ENCODE results near the gene CAMSAP2.

The CAMSAP2 gene

DNA sequence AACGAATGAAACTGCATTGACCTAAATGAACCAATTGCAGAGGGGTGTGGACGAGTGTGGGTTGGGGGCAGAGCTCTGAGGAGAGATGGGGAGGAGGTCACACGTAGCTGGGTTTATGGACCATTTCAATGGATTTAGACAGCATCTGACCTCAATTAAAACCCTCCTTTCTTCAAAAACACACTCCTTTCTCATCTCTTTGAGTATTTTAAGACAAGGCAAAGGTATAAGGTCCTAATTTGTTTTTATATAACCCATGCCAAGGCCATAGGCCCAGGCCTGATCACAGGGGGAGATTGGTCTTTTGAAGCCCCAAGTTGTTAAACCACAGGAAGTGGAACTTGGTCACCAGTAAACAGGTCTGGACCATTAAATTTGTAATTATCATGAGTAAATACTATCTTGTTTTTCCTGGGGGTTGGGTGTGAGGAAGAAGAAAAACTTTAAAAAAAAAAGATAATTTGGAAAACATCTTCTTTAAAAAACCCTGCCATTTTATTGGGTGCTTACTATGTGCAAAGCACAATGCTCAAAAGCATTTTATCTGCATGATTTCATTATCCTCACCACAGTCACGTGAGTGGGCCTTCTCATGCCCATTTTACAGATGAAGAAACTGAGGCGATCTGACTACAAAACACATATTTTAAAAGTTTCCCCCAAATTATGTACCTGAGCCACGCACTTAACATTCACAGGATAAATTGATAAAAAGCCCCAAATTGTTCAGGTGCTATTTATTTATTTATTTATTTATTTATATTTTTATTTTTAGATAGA lies 147.1 kb downstream of the CAMSAP2 start:
- no peak for DNase-seq

DNA sequence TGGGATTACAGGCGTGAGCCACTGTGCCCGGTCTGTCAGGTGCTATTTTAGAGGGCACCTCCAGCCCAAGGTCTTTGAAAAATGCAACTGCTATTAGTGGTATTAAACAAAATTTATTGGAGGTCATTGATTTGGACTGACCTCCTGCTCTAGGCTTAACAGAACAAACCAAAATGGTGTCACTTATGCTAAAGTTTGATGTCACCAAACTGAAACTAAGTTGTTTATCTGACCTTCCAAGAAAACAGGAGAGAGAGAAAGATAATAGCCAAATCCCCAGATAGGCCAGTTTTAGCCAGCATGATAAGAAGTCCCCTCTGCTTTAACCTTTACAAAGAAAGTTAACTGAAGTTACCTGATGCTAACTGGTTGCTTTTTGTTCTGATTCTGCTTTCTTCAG lies 147.9 kb downstream of the CAMSAP2 start:
- no peak for DNase-seq

DNA sequence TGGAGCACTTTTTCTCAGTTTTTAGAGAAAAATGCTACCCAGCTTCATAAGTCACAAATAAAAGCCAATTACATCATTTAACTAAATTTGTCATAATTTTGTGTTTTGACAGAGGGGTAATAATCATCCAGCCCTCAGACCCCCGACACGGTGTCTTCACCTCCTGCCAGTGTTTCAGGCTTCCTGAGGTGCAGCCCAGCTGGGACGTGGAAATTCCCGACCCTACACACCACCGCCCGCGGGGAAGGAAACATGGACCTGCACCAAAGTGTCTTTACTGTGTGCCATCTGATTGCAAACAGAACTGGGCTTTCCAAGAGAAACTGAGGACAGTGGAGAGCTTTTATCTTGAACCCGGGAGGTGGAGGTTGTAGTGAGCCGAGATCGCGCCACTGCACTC lies 148.3 kb downstream of the CAMSAP2 start:
- no peak for DNase-seq

DNA sequence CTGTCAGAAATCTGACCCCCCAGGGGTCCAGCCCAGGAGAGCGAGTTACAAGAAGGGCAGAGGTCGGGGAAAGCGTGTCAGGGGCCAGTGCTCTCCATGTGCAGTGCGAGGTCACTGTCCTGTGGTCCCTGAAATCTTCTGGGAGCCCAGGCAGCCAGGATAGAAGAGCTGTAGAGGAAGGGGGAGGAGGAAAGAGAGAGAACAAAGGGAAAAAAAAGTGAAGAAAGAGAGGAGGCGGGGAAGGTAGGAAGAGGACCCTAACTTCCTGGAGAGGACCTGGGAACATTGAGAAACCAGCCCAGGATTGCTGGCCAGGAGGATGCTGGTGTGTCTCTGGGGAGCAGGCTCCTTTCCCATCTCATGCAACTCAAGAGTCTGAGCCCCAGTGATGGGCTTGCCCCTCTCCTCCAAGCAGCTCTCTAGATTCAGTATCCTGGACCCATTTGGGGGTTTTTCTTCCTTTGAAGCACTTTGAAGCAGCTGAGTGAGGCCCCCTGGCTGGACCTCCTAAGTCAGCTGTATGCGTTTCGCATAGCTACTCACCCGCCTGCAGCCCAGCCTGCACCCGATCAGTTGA lies 149.2 kb downstream of the CAMSAP2 start:
- no peak for DNase-seq

DNA sequence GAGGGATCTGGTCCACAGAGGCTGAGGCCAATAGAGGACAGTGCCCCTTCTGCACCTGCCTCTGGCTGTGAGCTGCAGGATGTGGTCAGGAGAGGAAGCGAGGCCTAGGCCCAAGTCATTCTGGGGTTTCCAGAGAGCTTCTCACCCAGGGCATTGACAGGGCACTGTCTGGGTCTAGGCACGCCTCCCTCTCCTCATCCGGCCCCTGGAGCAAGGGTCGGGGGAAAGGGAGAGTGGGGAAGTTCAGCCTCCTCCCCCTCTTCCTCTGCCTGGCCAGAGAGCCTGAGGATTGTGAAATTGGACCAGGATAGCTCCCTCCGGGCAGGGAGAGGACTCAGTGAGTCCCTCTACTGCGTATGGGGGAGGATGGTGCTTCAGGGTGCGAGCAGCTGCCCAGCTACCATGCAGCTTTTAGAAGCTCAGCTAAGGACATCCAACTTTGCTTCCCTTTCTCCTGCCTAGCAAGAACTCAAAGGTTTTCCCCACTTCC lies 149.7 kb downstream of the CAMSAP2 start:
- no peak for DNase-seq

DNA sequence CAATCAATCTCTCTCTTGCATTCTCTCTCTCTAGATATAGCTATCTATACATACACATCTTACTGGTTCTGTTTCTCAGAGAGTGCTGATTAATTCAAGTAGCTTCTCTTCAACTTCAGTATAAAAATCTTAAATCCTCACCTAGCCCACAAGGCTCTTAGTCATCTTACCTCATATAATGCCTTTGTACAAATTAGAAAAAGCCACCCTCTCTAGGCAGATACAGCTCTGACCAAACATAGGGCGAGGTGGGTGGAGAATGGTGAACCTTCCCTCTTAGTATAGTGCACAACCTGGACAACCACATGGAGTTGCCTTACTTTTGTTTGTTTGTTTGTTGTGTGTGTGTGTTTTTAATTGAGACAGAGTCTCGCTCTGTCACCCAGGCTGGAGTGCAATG lies 150.9 kb downstream of the CAMSAP2 start:
- no peak for DNase-seq

DNA sequence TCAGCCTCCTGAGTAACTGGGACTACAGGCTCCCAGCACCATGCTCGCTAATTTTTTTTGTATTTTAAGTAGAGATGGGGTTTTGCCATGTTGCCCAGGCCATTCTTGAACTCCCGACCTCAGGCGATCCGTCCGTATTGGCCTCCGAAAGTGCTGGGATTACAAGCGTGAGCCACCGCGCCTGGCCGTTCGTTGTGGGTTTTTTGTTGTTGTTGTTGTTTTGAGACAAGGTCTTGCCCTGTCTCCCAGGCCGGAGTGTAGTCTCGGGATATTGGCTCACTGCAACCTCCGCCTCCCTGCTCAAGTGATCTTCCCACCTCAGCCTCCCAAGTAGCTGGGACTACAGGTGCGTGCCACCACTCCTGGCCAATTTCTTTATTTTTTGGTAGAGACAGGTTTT lies 151.3 kb downstream of the CAMSAP2 start:
- no peak for DNase-seq

DNA sequence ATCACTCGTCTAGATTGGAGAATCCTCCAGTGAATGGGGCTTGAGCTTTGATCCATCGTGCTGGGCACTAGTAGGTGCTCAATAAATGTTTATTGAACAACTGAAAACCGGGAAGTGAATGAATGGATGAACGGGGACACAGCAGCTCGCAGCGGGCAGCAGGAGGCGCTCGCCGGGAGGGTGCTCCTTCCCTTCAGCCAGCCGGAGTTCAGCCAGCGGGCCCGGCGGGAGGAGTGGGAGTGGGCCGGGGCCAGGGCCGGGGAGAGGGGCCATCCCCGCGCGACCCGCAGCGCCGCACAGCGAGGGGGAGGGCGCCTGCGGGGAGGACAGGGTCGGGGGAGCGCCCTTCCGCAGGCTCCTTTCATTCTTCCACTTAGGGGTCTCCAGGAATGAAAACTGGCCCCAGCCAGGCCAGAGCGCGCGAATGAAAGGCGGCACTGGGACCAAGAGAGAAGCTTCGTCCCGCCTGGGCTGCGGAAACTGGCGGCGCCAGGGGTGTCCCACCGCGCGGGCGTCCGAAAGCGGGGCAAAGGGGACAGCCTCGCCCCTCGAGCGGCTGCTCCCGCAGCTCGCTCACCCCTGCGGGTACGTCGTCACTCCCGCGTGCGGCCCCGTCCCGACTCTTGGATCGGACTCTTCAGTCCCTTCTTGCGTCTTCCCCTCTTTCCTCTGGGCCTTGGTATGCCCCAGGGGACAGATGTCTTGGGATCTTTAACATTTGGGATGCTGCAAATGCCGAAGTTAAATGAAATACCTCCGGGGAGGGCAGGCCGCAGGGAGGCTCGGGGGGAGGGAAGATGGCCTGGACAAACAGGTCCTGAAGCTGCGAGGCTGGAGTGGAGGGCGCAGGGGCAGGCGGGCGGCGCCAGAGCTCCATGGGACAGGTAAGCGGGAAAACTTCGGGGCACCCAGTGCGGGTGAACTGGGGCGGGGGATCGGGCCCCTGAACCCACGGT lies 152.4 kb downstream of the CAMSAP2 start:
- DNase-seq, result peak; percentile 22

DNA sequence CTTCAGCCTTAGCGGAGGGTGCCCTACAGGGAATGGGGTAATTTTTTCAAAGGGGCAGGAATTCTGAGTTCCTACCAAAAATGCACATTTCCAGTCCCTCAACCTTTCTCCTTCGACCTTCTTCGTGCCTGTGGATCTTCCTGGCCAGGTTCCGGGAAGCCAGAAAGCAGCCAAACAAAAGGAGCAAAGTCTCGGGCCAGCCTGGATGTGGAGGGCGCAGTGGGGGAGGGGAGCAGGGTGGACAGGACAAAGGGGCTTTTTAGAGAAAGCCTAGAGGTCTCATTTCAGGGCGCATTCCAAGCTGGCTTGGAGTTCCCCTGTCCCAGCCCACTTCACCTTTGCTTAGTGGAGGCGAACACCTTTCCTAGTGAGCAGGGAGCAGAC lies 153.1 kb downstream of the CAMSAP2 start:
- no peak for DNase-seq

DNA sequence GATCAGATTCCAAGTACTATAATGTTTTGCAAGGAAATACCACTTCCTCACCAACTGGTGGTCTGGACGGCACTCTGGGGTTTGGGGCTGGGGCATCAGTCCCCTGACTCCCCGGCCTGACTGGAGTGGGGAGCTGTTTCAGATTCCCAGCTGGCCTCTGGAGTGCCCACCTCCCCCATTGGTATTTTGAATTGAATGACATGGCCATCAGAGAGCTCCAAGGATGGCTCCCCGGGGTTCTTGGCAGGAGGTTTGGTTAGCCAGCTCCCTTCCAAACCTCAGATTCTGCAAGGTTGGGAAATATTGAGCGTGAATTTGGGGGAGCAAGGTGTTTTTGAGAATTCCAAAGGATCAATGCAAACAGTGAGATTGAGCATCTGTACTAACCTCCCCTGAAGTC lies 153.9 kb downstream of the CAMSAP2 start:
- no peak for DNase-seq

DNA sequence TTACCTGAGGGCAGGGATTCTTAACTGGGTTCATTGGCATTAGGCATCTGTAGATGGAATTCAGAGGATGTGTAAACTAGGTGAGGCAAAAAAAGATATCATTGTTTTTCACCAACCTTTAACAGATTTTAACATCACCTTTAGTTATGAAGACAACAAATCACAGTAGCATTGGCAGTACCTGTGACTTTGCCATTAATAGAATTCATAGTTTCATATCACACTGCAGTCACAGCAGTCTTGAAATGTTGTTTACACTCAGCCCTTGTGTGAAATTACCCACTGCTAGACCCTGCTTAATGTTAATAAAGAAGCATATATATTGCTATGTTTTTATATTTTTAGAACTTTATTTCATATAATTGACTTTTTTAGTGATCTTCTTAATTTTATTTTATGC lies 154.3 kb downstream of the CAMSAP2 start:
- no peak for DNase-seq

DNA sequence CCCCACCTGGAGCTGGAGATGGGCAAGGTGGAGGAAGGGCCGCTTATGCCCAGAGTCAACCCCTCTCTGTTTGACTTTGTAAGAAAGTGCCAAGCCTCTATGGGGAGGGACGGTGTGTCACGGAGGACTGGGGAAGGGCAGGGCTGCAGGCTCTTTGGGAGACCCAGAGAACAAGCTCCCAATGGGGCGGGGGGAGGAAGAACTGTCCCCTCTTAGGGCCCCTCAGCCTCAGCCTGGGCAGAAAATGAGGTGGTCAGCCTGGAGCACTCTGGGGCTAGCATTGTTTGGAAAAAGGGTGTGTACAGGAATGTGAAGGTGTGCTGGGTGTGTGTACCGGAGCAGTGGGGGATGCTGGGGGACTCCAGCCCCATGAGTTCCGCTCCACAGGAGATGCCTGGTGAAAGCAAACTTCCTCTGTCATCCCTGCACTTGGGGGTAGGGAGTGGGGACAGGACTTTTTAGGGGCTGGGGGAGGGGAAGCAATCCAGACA lies 154.8 kb downstream of the CAMSAP2 start:
- DNase-seq, result no peak

DNA sequence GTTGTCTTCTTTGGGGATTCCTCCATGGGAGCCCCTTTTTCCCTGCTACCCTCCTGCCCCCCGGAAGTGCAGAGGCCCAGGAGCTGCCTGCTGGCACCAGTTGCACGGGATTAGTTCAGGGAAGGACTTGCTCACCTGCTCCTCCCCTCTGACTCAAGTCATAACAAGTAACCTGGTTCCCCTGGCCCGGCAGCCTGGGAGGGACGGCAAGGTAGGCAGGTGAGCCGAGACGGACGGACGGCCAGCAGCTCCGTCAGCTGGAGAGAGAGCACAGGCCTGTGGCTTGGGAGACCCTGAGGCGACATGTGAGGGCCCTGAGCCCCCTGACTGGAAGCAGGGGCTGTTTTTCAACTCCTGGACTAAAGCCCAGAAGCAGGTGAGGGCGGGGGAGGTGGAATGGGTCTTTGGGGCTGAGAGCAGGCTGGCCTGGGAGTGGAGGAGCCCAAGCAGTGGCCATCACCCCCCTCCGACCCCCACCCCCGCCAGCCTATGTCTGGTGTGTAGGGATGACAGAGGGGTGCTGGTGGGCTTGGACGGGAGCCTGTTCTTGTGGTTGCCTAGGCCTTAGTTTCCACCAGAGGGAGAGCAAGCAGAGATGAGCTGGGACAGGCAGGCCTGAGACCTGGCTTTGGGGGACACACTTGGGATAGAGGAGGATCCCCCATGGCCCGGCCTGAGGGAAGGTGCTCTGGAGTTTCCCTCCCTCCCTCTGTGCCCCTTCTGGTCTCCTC lies 156.2 kb downstream of the CAMSAP2 start, which contains the start of gene INAVA:
TSS of gene INAVA (plus strand) at position 189 of the 731 bp plus-strand sequence. CDS start 3,501 bp downstream, outside the sequence.
- DNase-seq, result no peak

DNA sequence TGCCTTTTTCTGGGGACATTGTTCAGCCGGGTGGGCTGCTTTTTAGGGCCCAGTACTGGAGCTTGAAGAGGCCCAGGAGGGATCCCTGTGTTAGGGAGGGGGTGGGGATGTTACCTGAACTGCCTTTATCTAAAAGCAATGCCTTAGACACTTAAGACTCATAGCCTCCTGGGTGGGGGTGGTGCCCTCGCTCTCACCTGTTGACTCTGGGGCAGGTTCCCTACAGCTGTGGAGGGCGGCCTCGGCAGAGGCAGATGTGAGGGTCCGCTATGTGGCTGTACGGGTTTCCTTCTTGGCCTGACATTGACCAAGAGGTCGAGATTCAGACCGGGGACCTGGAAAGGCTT lies 156.7 kb downstream of the CAMSAP2 start:
- DNase-seq, result no peak

DNA sequence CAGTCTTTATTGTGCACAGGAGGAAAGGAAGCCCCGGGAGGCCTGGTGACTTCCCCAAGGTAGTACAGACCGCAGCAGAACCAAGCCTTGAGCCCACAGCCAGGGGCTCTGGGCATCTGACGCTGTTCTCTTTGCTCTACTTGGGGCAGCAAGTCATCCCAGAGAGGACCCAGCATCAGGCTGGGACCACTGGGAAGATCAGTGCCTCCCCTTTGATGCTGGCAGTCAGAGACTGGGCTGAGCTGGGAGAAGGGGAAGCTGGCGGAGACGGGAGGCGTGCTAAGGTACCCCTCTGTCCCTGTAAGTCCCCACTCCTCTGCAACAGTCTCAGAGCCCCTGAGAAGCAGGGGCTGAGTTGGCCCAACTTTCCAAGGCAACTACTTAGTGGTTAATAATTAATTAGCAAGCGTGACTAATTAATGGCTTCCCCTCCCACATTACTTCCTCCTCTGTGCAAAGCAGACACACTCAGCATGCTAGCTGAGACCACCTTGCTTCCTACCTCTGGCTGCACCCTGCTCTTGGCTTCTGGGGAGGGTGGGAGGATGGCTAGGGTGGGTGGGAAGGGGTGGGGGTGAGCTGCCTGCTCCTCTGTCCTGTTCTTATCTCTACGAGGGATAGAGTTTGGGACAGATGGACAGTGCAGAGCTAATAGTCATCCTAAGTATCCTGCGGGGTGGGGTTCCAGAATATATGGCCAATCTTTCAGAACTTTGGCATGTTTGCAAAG lies 157.3 kb downstream of the CAMSAP2 start:
- DNase-seq, result no peak

DNA sequence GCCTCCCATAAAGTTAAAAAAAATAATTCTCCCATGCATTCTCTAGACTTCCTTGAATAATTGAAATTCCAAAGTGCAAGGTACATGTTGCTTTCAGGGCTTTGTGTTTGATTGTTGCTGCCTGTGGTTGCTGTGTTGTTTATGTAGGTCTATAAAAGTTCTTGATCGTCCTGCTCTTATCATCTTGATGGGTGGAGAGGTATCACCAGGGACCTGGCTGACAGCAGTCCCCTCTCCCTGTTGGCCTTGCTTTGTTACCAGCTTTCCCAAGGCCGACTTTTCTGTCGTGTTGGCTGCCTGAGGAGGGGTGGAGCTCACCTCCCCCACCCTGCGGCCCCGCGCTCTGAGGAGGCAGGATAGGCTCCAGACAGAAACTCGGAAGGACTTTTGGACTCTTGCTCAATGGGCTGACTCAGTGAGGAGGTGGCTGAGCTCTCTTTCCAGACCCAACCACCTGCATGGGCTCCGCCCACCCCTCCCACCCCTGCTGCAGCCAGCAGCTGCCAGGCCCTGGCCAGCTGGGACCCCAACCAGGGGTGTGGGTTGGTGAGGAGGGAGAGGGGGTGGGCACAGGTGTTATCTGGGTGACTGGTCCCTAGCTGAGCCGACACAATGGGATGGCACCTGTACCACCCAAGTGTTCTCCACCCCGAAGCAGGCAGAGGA lies 158.0 kb downstream of the CAMSAP2 start:
- DNase-seq, result no peak

DNA sequence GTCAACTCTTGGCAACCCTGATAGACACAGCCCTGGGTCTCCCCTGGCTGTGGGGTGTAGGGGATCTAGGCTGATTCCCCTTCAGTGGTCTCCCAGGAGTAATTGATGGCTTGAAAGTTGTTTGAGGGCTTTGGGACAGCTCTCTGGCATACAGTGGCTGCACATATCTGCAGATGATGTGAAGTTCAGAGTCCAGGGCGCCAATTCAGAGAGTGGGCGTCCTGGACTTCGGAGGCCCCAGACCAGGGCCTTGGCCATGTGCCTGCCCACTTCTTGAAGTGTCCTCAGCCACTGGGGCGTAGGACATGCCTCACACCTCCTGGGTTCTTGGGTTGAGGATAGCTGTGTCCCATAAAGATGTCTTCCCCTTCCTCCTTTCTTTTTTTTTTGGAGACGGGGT lies 158.6 kb downstream of the CAMSAP2 start:
- DNase-seq, result no peak

DNA sequence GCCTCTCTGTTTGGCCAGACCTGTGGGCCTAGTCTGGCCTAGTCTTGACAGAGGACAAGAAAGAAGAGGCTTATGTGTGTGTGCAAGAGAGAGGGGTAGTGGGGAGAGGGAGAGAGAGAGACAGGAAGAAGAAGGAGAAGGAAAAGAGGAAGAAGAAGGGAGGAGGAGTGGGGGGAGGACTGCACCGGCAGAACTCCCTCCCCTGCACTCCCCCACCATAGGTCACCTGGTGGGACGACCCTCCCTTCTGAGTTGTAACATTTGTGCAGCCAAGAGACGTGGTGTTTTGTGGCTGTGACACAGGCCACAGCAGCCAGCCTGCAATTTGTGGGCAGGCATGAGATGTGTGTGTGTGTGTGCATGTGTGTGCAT lies 160.3 kb downstream of the CAMSAP2 start:
- DNase-seq, result no peak

DNA sequence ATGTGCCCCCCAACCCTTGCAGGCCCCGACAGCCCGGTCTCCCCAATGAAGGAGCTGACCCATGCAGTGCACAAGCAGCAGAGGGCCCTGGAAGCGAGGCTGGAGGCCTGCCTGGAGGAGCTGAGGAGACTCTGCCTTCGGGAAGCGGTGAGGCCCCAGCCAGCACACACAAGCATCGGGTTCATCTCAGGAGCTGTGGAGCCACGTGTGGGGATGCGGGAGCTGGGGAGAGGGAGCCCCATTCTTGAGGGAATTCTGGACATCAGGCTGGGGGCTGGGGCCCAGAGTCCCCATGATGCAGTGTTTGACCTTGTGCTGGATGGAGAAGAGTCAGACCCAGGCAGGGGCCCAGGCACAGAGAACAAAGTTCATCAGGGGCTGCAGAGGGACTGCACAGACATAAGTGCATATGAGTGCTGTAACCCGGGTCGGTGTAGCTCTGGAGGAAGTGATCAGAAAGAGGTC lies 160.8 kb downstream of the CAMSAP2 start:
- no peak for DNase-seq

DNA sequence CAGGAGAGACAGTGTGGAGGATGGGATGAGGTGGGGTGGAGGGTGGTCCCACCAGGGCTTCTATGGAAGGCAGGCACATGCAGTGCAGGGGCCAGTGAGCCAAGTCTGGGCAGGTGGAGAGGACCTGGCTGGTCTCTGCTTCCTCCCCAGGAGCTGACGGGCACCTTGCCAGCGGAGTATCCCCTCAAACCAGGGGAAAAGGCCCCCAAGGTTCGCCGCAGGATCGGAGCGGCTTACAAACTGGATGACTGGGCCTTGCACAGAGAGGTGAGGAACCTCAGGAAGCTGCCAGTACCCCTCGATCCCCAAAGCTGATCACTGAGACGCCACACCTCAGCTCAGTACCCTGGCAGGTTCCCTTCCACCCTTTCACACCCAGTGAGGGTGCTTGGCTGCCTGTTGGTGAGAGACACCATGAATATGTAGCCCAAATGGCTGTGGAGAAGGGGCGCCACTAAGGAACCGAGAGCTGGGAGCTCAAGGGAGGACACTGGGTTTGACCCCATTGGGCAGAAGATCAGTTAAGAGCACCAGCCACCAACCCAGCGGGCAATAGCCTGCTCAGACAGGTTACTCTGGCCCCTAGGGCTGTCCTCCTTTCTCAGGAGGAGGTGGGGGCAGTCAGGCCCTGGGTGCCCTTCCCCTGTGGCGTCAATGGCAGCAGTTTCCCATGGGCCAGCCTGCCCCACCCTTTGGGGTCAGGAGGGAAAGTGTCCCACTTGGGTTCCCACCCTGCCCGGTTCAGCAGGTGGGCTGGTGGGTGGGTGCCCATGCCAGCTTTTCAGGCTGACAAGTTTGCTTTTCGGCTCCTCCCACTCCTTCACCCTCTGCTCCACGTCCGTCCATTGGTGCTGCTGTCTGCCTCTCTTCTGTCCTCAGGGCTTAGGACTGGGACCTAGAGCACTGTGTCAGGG lies 161.5 kb downstream of the CAMSAP2 start:
- DNase-seq, result no peak
